ENCODE data around the gene PEX11A. TPM values are rescaled to one million over a fixed set of nuclear protein-coding genes. Genes with fewer than 3 reads are reported as not detected.

Gene PEX11A
- total RNA-seq, 1 experiment from 2014 or later: 1.3 TPM

DNA sequence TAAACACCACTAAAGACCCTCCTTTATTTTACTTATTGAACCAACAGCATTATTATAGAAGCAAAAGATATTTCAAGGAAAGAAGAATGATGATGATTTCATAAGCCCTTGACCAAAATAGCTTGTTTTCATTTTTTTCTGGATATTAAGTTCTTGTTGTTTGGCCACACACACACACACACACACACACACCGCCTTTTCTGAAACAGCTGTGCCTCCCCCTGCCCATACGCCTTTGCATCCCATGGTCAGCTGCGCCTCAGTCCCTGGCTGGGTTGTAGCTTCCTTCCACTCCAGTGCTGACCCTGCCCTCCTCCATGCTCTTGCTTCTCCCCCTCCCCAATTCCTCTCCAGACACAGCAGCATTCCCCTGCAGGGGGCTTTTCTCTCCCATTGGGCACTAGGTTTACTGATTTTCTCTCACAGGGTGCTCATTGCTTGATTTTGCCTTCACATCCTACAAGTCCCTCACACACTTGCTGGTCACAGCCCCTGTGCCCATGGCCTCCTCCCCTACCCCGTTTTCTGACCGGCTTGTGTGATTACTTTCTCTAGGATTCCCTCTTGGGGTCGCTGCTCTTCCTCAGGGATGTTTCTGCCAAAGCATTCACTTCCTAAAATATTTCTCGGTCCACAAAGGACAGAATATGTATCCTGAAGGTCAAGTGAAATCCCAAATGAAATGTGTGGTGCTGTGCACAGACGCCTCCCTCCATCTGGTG is 42.1 kb upstream of the PEX11A start:
- Histone ChIP-seq H2AK5ac (ENCODE audit: insufficient read length, low read length) (no peak overlapping the region), H2BK20ac (ENCODE audit: low read depth, low read length, poor library complexity, severe bottlenecking) (no peak overlapping the region), H2BK12ac (ENCODE audit: insufficient read length, low read depth, low read length) (no peak overlapping the region), H3T11ph (ENCODE audit: low read length) (no peak overlapping the region), H3K4me1 (ENCODE audit: insufficient read depth, low read length) (no peaks in the 10 kb centered on the region), H4K91ac (ENCODE audit: insufficient read length, low read depth, low read length) (no peak overlapping the region), H3K9ac (ENCODE audit: extremely low read depth, insufficient read length, low read length) (no peak overlapping the region), H2BK120ac (ENCODE audit: low read depth, low read length, poor library complexity, severe bottlenecking) (no peak overlapping the region), H3K23ac (ENCODE audit: insufficient read length, low read depth, low read length) (no peak overlapping the region), H3K79me1 (ENCODE audit: insufficient read depth, low read depth, low read length, poor library complexity, severe bottlenecking) (no peaks in the 10 kb centered on the region), H4K8ac (replicated peaks; ENCODE audit: insufficient read length, low read depth, low read length) (no peak overlapping the region), H4K5ac (ENCODE audit: insufficient read length, low read depth, low read length) (no peak overlapping the region), H2AFZ (ENCODE audit: low read length) (no peak overlapping the region), H3K23me2 (ENCODE audit: insufficient read length, low read depth, low read length, poor library complexity, severe bottlenecking) (no peaks in the 10 kb centered on the region), H3K4ac (ENCODE audit: low read depth, low read length) (no peak overlapping the region), H3K9me3 (ENCODE audit: control insufficient read depth, low read depth, low read length) (no peaks in the 10 kb centered on the region), H3K14ac (ENCODE audit: insufficient read depth, low read length) (peak overlapping the region; percentile 28; the same call in 1 of the 2 replicates), H4K20me1 (ENCODE audit: control insufficient read depth, insufficient read depth, insufficient read length) (no peaks in the 10 kb centered on the region), H3K56ac (ENCODE audit: insufficient read length, low read depth, low read length) (no peak overlapping the region), H3K4me2 (ENCODE audit: insufficient read depth, insufficient read length, low read length) (no peak overlapping the region), H2BK5ac (ENCODE audit: insufficient read length, low read length) (no peak overlapping the region), H2BK15ac (ENCODE audit: low read depth, low read length) (no peak overlapping the region), H3K27ac (ENCODE audit: insufficient read length, low read depth, low read length) (no peak overlapping the region), H3K18ac (ENCODE audit: insufficient read length, low read depth, low read length) (no peak overlapping the region), H3K27me3 (ENCODE audit: insufficient read depth, low read length) (no peaks in the 10 kb centered on the region), H3K79me2 (ENCODE audit: insufficient read depth, low read length) (no peaks in the 10 kb centered on the region)
- Mint-ChIP-seq H3K9me3 (no peaks in the 10 kb centered on the region), H3K4me3 (no peak overlapping the region), H3K36me3 (ENCODE audit: insufficient read depth in 1 of 3, low read depth in 3 of 3) (no peaks in the 10 kb centered on the region), H3K27ac (no peak overlapping the region), H3K4me1 (peaks cover 5 to 7% of the 10 kb centered on the region in 2 experiments; a peak in 3 of 4 replicates), H3K27me3 (ENCODE audit: low read depth) (peaks cover 36% of the 10 kb centered on the region)
- no peak for DNase-seq
- WGBS (ENCODE audit: extremely low coverage, insufficient read length, low lambda C conversion rate): no CpG with 5 or more reads among the region's 8 CpGs
- TF ChIP-seq, protein P1, sequence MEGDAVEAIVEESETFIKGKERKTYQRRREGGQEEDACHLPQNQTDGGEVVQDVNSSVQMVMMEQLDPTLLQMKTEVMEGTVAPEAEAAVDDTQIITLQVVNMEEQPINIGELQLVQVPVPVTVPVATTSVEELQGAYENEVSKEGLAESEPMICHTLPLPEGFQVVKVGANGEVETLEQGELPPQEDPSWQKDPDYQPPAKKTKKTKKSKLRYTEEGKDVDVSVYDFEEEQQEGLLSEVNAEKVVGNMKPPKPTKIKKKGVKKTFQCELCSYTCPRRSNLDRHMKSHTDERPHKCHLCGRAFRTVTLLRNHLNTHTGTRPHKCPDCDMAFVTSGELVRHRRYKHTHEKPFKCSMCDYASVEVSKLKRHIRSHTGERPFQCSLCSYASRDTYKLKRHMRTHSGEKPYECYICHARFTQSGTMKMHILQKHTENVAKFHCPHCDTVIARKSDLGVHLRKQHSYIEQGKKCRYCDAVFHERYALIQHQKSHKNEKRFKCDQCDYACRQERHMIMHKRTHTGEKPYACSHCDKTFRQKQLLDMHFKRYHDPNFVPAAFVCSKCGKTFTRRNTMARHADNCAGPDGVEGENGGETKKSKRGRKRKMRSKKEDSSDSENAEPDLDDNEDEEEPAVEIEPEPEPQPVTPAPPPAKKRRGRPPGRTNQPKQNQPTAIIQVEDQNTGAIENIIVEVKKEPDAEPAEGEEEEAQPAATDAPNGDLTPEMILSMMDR (conservative IDR thresholded peaks at IDR 0.05): peak; percentile 34; the same call in 1 of the 3 replicates

All from H9 (cell line).